Caco-2 (cell line): ENCODE measurements around the gene TEX9. TPM values are rescaled to one million over a fixed set of nuclear protein-coding genes. Genes with fewer than 3 reads are reported as not detected.
"Not testable (repeated sequence)": the region's sequence is repeated elsewhere in the genome, so short reads cannot be mapped to it uniquely, and the experiment has no call there.

Experiments
- BruUV-seq: library from RNA; stranded (reverse); fragments of 400-500 nt; replicated peaks from 2 replicates; lab custom pipeline; 2021; lab: Mats Ljungman, UMichigan
- CTCF ChIA-PET: fragments of 300-600 bp; sonication (Branson Sonifier 250); formaldehyde crosslinking; loops from one replicate; lab custom pipeline; 2022; ENCODE audit warnings: antibody characterized with exemption; lab: Charles Lee
- POLR2A ChIA-PET: fragments of 300-600 bp; sonication (Branson Sonifier 250); formaldehyde crosslinking; loops from one replicate; lab custom pipeline; 2022; ENCODE audit warnings: antibody characterized with exemption; lab: Charles Lee
- DNase-seq, 2 experiments: peaks; one replicate each; pipeline versions ENCODE4 v3.0.0 to v3.0.0-alpha.2; 2020 to 2022
- H3K27me3 ChIP-seq: replicated peaks from 2 replicates; pipeline ENCODE4 v1.6.0; 2011; ENCODE audit warnings: low read length; ENCODE audit not compliant: control insufficient read depth, insufficient read depth
- H3K36me3 ChIP-seq: 2 replicates; pipeline ENCODE4 v1.5.1; 2011; ENCODE audit warnings: low read length; ENCODE audit not compliant: control insufficient read depth, insufficient read depth
- H3K4me1 ChIP-seq: fragments of 250-450 bp; sonication (Bioruptor Pico); 2 replicates; pipeline ENCODE4 v1.5.1; 2020; ENCODE audit warnings: mild to moderate bottlenecking
- H3K4me3 ChIP-seq: 2 replicates; pipeline ENCODE4 v1.5.1; 2011; ENCODE audit warnings: low read depth, mild to moderate bottlenecking, control low read depth, low read length
- H3K9me3 ChIP-seq: fragments of 250-450 bp; sonication (Bioruptor Pico); 2 replicates; pipeline ENCODE4 v1.5.1; 2020; ENCODE audit warnings: mild to moderate bottlenecking, moderate library complexity
- H3K27ac Mint-ChIP-seq: one replicate; pipeline ENCODE4 v1.8.0; 2022; ENCODE audit warnings: mixed read lengths; ENCODE audit not compliant: unreplicated experiment
- H3K27me3 Mint-ChIP-seq: one replicate; pipeline ENCODE4 v1.8.0; 2022; ENCODE audit warnings: mixed read lengths; ENCODE audit not compliant: insufficient read depth, unreplicated experiment
- H3K36me3 Mint-ChIP-seq: one replicate; pipeline ENCODE4 v1.8.0; 2022; ENCODE audit warnings: mild to moderate bottlenecking, mixed read lengths; ENCODE audit not compliant: insufficient read depth, unreplicated experiment
- H3K4me1 Mint-ChIP-seq: one replicate; pipeline ENCODE4 v1.8.0; 2022; ENCODE audit warnings: low read depth, mixed read lengths; ENCODE audit not compliant: unreplicated experiment
- H3K4me3 Mint-ChIP-seq: one replicate; pipeline ENCODE4 v1.8.0; 2022; ENCODE audit warnings: mild to moderate bottlenecking, moderate library complexity, mixed read lengths; ENCODE audit not compliant: unreplicated experiment
- H3K9me3 Mint-ChIP-seq: one replicate; pipeline ENCODE4 v1.8.0; 2022; ENCODE audit warnings: mixed read lengths; ENCODE audit not compliant: unreplicated experiment
- intact Hi-C: fragments of 100-400 bp; cut with micrococcal nuclease; formaldehyde crosslinking; loops from one replicate; pipeline ENCODE4 v1.10.0; 2022; ENCODE audit not compliant: unreplicated experiment
- total RNA-seq: library from RNA; stranded (reverse); gene quantifications from 2 replicates; pipeline ENCODE4 v1.2.3, GENCODE V29; 2022
- TF ChIP-seq, protein P1 (sequence below), 2 experiments: fragments of 200-600 bp in 1 of 2; IDR thresholded peaks; 1 replicate in 1 of 2; 2 replicates in 1 of 2; pipeline versions ENCODE4 v1.5.1 to v1.8.0; 2011 to 2022; ENCODE audit warnings: antibody characterized with exemption in 1 of 2, control low read depth in 1 of 2, inconsistent platforms in 1 of 2, low read depth in 1 of 2, low read length in 1 of 2, mild to moderate bottlenecking in 1 of 2, moderate library complexity in 1 of 2; ENCODE audit not compliant: insufficient read depth in 1 of 2, severe bottlenecking in 1 of 2, unreplicated experiment in 1 of 2

The TEX9 gene
- total RNA-seq, 1 experiment from 2014 or later = 1.9 TPM

DNA sequence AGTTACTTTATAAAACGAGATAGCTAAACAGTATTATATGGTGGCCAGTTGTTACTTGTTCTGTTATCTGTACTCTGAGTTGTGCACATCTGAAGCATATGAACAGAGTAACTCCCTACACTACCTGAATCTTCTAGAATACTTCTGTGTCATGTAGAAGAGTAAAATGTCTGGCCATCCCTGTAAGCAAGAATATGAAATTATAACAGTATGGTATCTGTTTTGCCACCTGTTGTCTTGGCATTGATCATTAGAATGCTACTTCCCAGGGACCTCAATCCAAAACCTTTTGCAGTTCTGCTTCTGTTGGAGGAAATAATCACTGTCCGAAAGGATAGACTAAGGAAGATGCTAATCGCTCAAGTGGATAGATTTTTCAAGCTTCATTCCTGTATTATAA lies 1.9 kb downstream of the TEX9 start:
- Mint-ChIP-seq H3K9me3 (no peaks in the 10 kb centered on the region), H3K4me3 (no peak overlapping the region), H3K27me3 (peaks cover 12% of the 10 kb centered on the region), H3K27ac (no peak overlapping the region), H3K36me3 (no peaks in the 10 kb centered on the region), H3K4me1 (peaks cover 8% of the 10 kb centered on the region)
- ChIA-PET CTCF (no interaction called here), POLR2A (no interaction called here)
- Histone ChIP-seq H3K36me3 (no peaks in the 10 kb centered on the region), H3K9me3 (no peaks in the 10 kb centered on the region), H3K4me1 (peaks cover 3% of the 10 kb centered on the region; the same call in 1 of the 2 replicates), H3K27me3 (no peaks in the 10 kb centered on the region), H3K4me3 (no peak overlapping the region)
- TF ChIP-seq, protein P1, sequence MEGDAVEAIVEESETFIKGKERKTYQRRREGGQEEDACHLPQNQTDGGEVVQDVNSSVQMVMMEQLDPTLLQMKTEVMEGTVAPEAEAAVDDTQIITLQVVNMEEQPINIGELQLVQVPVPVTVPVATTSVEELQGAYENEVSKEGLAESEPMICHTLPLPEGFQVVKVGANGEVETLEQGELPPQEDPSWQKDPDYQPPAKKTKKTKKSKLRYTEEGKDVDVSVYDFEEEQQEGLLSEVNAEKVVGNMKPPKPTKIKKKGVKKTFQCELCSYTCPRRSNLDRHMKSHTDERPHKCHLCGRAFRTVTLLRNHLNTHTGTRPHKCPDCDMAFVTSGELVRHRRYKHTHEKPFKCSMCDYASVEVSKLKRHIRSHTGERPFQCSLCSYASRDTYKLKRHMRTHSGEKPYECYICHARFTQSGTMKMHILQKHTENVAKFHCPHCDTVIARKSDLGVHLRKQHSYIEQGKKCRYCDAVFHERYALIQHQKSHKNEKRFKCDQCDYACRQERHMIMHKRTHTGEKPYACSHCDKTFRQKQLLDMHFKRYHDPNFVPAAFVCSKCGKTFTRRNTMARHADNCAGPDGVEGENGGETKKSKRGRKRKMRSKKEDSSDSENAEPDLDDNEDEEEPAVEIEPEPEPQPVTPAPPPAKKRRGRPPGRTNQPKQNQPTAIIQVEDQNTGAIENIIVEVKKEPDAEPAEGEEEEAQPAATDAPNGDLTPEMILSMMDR (IDR thresholded peaks at IDR 0.05; ENCODE audit: insufficient read depth in 1 of 2, low read depth in 1 of 2, low read length in 1 of 2, severe bottlenecking in 1 of 2, unreplicated experiment in 1 of 2) = no peak
- no peak for DNase-seq
- no TSS peak for BruUV-seq
- intact Hi-C loops = no loop called here

GRCh38 chr15:56369234-56369633 lies 4.0 kb downstream of the TEX9 start:
- Mint-ChIP-seq H3K4me1 (peaks cover 8% of the 10 kb centered on the region), H3K27ac (no peak overlapping the region), H3K27me3 (peaks cover 4% of the 10 kb centered on the region), H3K9me3 (no peaks in the 10 kb centered on the region), H3K4me3 (no peak overlapping the region), H3K36me3 (no peaks in the 10 kb centered on the region)
- ChIA-PET CTCF (no interaction called here), POLR2A (no interaction called here)
- Histone ChIP-seq H3K9me3 (no peaks in the 10 kb centered on the region), H3K4me3 (no peak overlapping the region), H3K27me3 (no peaks in the 10 kb centered on the region), H3K4me1 (peaks cover 3% of the 10 kb centered on the region; the same call in 1 of the 2 replicates), H3K36me3 (no peaks in the 10 kb centered on the region)
- no peak for DNase-seq
- no TSS peak for BruUV-seq
- intact Hi-C loops = no loop called here
- TF ChIP-seq, protein P1 (IDR thresholded peaks at IDR 0.05; ENCODE audit: insufficient read depth in 1 of 2, low read depth in 1 of 2, low read length in 1 of 2, severe bottlenecking in 1 of 2, unreplicated experiment in 1 of 2) = no peak

- H3K4me1 Mint-ChIP-seq = no peaks in the 10 kb centered on the region
- Histone ChIP-seq H3K27me3 (no peaks in the 10 kb centered on the region), H3K4me1 (peaks cover 3% of the 10 kb centered on the region; the same call in 1 of the 2 replicates), H3K4me3 (no peak overlapping the region), H3K9me3 (no peaks in the 10 kb centered on the region), H3K36me3 (no peaks in the 10 kb centered on the region)
- H3K27ac Mint-ChIP-seq = no peak overlapping the region
- no peaks in the 10 kb centered on the region for H3K27me3 Mint-ChIP-seq
- no peaks in the 10 kb centered on the region for H3K9me3 Mint-ChIP-seq
- TF ChIP-seq, protein P1 (IDR thresholded peaks at IDR 0.05; ENCODE audit: insufficient read depth in 1 of 2, low read depth in 1 of 2, low read length in 1 of 2, severe bottlenecking in 1 of 2, unreplicated experiment in 1 of 2) = no peak
- intact Hi-C loops = no loop called here
- BruUV-seq = no TSS peak
- CTCF ChIA-PET = no interaction called here
- H3K4me3 Mint-ChIP-seq = no peak overlapping the region
- DNase-seq = no peak
- H3K36me3 Mint-ChIP-seq = no peaks in the 10 kb centered on the region
- POLR2A ChIA-PET = no interaction called here
Measured at GRCh38 chr15:56371495-56372147, 6.4 kb downstream of the TEX9 start.

- H3K4me3 ChIP-seq, intact Hi-C loops, H3K4me3 Mint-ChIP-seq, CTCF ChIA-PET, DNase-seq, BruUV-seq, H3K4me1 ChIP-seq, H3K27me3 Mint-ChIP-seq, H3K27ac Mint-ChIP-seq, H3K4me1 Mint-ChIP-seq, H3K9me3 Mint-ChIP-seq, H3K27me3 ChIP-seq, POLR2A ChIA-PET, H3K9me3 ChIP-seq, H3K36me3 Mint-ChIP-seq, H3K36me3 ChIP-seq: not testable (repeated sequence)
Measured at GRCh38 chr15:56374693-56375092, 9.5 kb downstream of the TEX9 start.

DNA sequence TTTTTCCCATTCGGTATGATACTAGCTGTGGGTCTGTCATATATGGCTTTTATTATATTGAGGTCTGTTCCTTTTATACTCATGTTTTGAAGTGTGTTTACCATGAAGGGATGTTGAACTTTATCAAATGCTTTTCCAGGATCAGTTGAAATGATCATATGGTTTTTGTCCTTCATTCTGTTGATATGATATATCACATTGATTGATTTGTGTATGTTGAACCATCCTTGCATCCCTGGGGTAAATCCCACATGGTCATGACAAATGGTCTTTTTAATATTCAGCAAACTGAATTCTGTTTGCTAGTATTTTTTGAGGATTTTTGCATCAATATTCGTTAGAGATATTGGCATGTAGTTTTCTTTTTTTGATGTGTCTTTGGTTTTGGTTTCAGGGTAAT lies 12.6 kb downstream of the TEX9 start:
- H3K27ac Mint-ChIP-seq, DNase-seq, H3K36me3 ChIP-seq, CTCF ChIA-PET, H3K4me1 ChIP-seq, POLR2A ChIA-PET, H3K9me3 ChIP-seq, H3K4me1 Mint-ChIP-seq, intact Hi-C loops, H3K27me3 ChIP-seq, BruUV-seq, H3K4me3 ChIP-seq, H3K27me3 Mint-ChIP-seq, H3K36me3 Mint-ChIP-seq, H3K4me3 Mint-ChIP-seq: not testable (repeated sequence)
- H3K9me3 Mint-ChIP-seq = peaks cover 20% of the 10 kb centered on the region
